Thoracic aorta (tissue), 2 donors: ENCODE results near the gene PCP2. TPM values are rescaled to one million over a fixed set of nuclear protein-coding genes. Genes with fewer than 3 reads are reported as not detected.

Source experiments
- ATAC-seq: fragments of 150-250 bp; one replicate; pipeline ENCODE4 v1.8.0; 2017; ENCODE audit warnings: low read depth; ENCODE audit not compliant: insufficient number of reproducible peaks, low FRiP score
- DNase-seq: peaks from one replicate; pipeline ENCODE4 v3.0.0-alpha.2; 2020; ENCODE audit warnings: low spot score
- H3K27ac ChIP-seq, 2 donors: fragments of 200-600 bp; sonication (generic); 1 replicate in 1 of 2; 2 replicates in 1 of 2; pipeline ENCODE4 v1.5.1; 2016; ENCODE audit warnings: mild to moderate bottlenecking in 2 of 2, moderate library complexity in 2 of 2
- H3K27me3 ChIP-seq: fragments of 200-600 bp; sonication (generic); replicated peaks from 2 replicates; pipeline ENCODE4 v1.6.0; 2016; ENCODE audit warnings: mild to moderate bottlenecking; ENCODE audit not compliant: insufficient read depth
- H3K36me3 ChIP-seq: fragments of 200-600 bp; sonication (generic); one replicate; pipeline ENCODE4 v1.5.1; 2016
- H3K4me1 ChIP-seq, 2 donors: fragments of 200-600 bp; sonication (generic); 1 replicate in 1 of 2; 2 replicates in 1 of 2; pipeline versions ENCODE4 v1.5.1 to v1.6.0; 2016; ENCODE audit warnings: low read depth in 2 of 2, mild to moderate bottlenecking in 1 of 2; ENCODE audit not compliant: control insufficient read depth in 1 of 2
- H3K4me3 ChIP-seq: fragments of 200-600 bp; sonication (generic); 2 replicates; pipeline ENCODE4 v1.5.1; 2016; ENCODE audit warnings: mild to moderate bottlenecking
- H3K9me3 ChIP-seq: fragments of 200-600 bp; sonication (generic); 2 replicates; pipeline ENCODE4 v1.5.1; 2016
- CTCF ChIP-seq: fragments of 200-600 bp; sonication (generic); IDR thresholded peaks from one replicate; pipeline ENCODE4 v1.5.1; 2019; ENCODE audit warnings: antibody characterized with exemption
- total RNA-seq, 2 donors: library from RNA; depleted of rRNA; stranded (reverse); fragments of >200 nt; gene quantifications; one replicate each; pipeline versions ENCODE4 v1.1.0 to v1.2.3, GENCODE V29; 2016

Gene PCP2
- total RNA-seq, 2 donors from 2014 or later, result not detected

- Histone ChIP-seq H3K27ac (no peak overlapping the region), H3K4me1 (no peaks in the 10 kb centered on the region), H3K9me3 (no peaks in the 10 kb centered on the region), H3K27me3 (no peaks in the 10 kb centered on the region), H3K36me3 (no peaks in the 10 kb centered on the region), H3K4me3 (no peak overlapping the region)
- DNase-seq (no peak), ATAC-seq (no peak)
- no peak for TF ChIP-seq CTCF
Observed at GRCh38 chr19:7589822-7590221, 43.7 kb downstream of the PCP2 start.

- H3K27me3 ChIP-seq, result no peaks in the 10 kb centered on the region
- H3K27ac ChIP-seq, result no peak overlapping the region
- TF ChIP-seq CTCF, result no peak
- H3K9me3 ChIP-seq, result no peaks in the 10 kb centered on the region
- H3K4me3 ChIP-seq, result no peak overlapping the region
- H3K4me1 ChIP-seq, result no peaks in the 10 kb centered on the region
- no peaks in the 10 kb centered on the region for H3K36me3 ChIP-seq
- DNase-seq, result no peak
- no peak for ATAC-seq
Observed at GRCh38 chr19:7582446-7582845, 51.1 kb downstream of the PCP2 start.

Other genes starting within 250 kb of the PCP2 start
- gene PEX11G, start 144.7 kb downstream of the PCP2 start, total RNA-seq, result under 1 TPM in 1 of 2 donors, not detected in 1; 0.63 TPM
- 10 to 100 TPM; 44.5 to 88.9 TPM for gene ZNF358, start 117.6 kb downstream of the PCP2 start, total RNA-seq
- gene MCOLN1, start 111.1 kb downstream of the PCP2 start, total RNA-seq, result 10 to 100 TPM; 19.6 to 34.8 TPM
- 100 to 1,000 TPM; 128 to 143 TPM for gene PNPLA6, start 98.0 kb downstream of the PCP2 start, total RNA-seq
- under 1 TPM in 1 of 2 donors, not detected in 1; 0.85 TPM for gene CAMSAP3, start 37.9 kb downstream of the PCP2 start, total RNA-seq
- gene XAB2, start 4.2 kb downstream of the PCP2 start, total RNA-seq, result 10 to 100 TPM; 34.1 to 40.6 TPM
- gene PET100, start 3.9 kb downstream of the PCP2 start, total RNA-seq, result 10 to 100 TPM in 1 of 2 donors, 1 to 10 TPM in 1; 4.5 to 11.9 TPM
- gene STXBP2, start 3.4 kb upstream of the PCP2 start, total RNA-seq, result 10 to 100 TPM; 20.2 to 23.4 TPM
- not detected for gene RETN, start 35.3 kb upstream of the PCP2 start, total RNA-seq
- gene MCEMP1, start 43.4 kb upstream of the PCP2 start, total RNA-seq, result under 1 TPM in 1 of 2 donors, not detected in 1; 0.92 TPM
- 10 to 100 TPM; 69.8 to 70.0 TPM for gene TRAPPC5, start 47.1 kb upstream of the PCP2 start, total RNA-seq
- 1 to 10 TPM; 1.4 to 1.5 TPM for gene FCER2, start 68.4 kb upstream of the PCP2 start, total RNA-seq
- 1 to 10 TPM in 1 of 2 donors, under 1 TPM in 1; 0.49 to 6.2 TPM for gene CLEC4G, start 98.4 kb upstream of the PCP2 start, total RNA-seq
- 10 to 100 TPM in 1 of 2 donors, 1 to 10 TPM in 1; 6.8 to 14.2 TPM for gene CD209, start 113.8 kb upstream of the PCP2 start, total RNA-seq
- gene CLEC4M, start 129.5 kb upstream of the PCP2 start, total RNA-seq, result not detected
- 10 to 100 TPM; 12.1 to 16.8 TPM for gene EVI5L, start 196.5 kb upstream of the PCP2 start, total RNA-seq
- gene PRR36, start 240.7 kb upstream of the PCP2 start, total RNA-seq, result not detected